A673 (cell line): ENCODE results near the gene RAPGEF4. TPM values are rescaled to one million over a fixed set of nuclear protein-coding genes. Genes with fewer than 3 reads are reported as not detected.

Source experiments
- BruUV-seq: library from RNA; stranded (reverse); fragments of 400-500 nt; replicated peaks from 2 replicates; lab custom pipeline; 2021; lab: Mats Ljungman, UMichigan
- CTCF ChIA-PET: fragments of 300-600 bp; sonication (Branson Sonifier 250); formaldehyde crosslinking; loops from one replicate; lab custom pipeline; 2022; ENCODE audit warnings: antibody characterized with exemption; lab: Charles Lee
- POLR2A ChIA-PET: fragments of 300-600 bp; sonication (Branson Sonifier 250); formaldehyde crosslinking; loops from one replicate; lab custom pipeline; 2022; ENCODE audit warnings: antibody characterized with exemption; ENCODE audit not compliant: low non-redundant PET; lab: Charles Lee
- DNase-seq: peaks from one replicate; pipeline ENCODE4 v3.0.0-alpha.2; 2015; ENCODE audit warnings: low spot score
- H3K27ac ChIP-seq: fragments of 200-600 bp; sonication (generic); 2 replicates; pipeline ENCODE4 v1.5.1; 2016; ENCODE audit warnings: mixed run types, low read depth, mild to moderate bottlenecking, mixed read lengths, antibody characterized with exemption, low read length; ENCODE audit not compliant: poor library complexity, severe bottlenecking
- H3K27me3 ChIP-seq: fragments of 200-600 bp; sonication (generic); replicated peaks from 2 replicates; pipeline ENCODE4 v1.6.1; 2017; ENCODE audit warnings: mixed run types, low read depth, mild to moderate bottlenecking, mixed read lengths, antibody characterized with exemption, low read length; ENCODE audit not compliant: insufficient read depth, poor library complexity
- H3K36me3 ChIP-seq: fragments of 200-600 bp; sonication (generic); 2 replicates; pipeline ENCODE4 v1.6.1; 2016; ENCODE audit warnings: mixed run types, mild to moderate bottlenecking, mixed read lengths, antibody characterized with exemption, low read length; ENCODE audit not compliant: insufficient read depth, poor library complexity, severe bottlenecking
- H3K4me1 ChIP-seq: fragments of 200-600 bp; sonication (generic); 2 replicates; pipeline ENCODE4 v1.6.1; 2017; ENCODE audit warnings: mixed run types, mild to moderate bottlenecking, mixed read lengths, antibody characterized with exemption, low read length; ENCODE audit not compliant: insufficient read depth, poor library complexity, severe bottlenecking
- H3K4me3 ChIP-seq: fragments of 200-600 bp; sonication (generic); 2 replicates; pipeline ENCODE4 v1.5.1; 2016; ENCODE audit warnings: low read depth, mixed run types, mild to moderate bottlenecking, mixed read lengths, low read length; ENCODE audit not compliant: poor library complexity, severe bottlenecking
- H3K9me3 ChIP-seq: fragments of 200-600 bp; sonication (generic); 2 replicates; pipeline ENCODE4 v1.6.1; 2016; ENCODE audit warnings: mixed run types, low read depth, mild to moderate bottlenecking, mixed read lengths, antibody characterized with exemption, low read length; ENCODE audit not compliant: poor library complexity, severe bottlenecking
- EZH2 ChIP-seq: fragments of 200-600 bp; sonication (generic); IDR thresholded peaks from 2 replicates; pipeline ENCODE4 v1.6.1; 2017; ENCODE audit warnings: borderline replicate concordance, low read depth, mild to moderate bottlenecking, mixed read lengths, antibody characterized with exemption, low read length; ENCODE audit not compliant: poor library complexity, severe bottlenecking
- intact Hi-C: fragments of 100-400 bp; cut with micrococcal nuclease; formaldehyde crosslinking; loops from one replicate; pipeline ENCODE4 v1.10.0; 2022; ENCODE audit not compliant: unreplicated experiment
- total RNA-seq: library from RNA; stranded (reverse); gene quantifications from 2 replicates; pipeline ENCODE4 v1.2.3, GENCODE V29; 2021
- TF ChIP-seq, protein P1 (sequence below): fragments of 300-800, 200-600 bp; sonication (generic); conservative IDR thresholded peaks from 2 replicates; pipeline ENCODE4 v1.5.1; 2017; ENCODE audit warnings: low read depth, mild to moderate bottlenecking, antibody characterized with exemption, low read length, moderate library complexity, mixed read lengths

RAPGEF4 gene
- total RNA-seq, 1 experiment from 2014 or later, result 0.26 TPM

DNA sequence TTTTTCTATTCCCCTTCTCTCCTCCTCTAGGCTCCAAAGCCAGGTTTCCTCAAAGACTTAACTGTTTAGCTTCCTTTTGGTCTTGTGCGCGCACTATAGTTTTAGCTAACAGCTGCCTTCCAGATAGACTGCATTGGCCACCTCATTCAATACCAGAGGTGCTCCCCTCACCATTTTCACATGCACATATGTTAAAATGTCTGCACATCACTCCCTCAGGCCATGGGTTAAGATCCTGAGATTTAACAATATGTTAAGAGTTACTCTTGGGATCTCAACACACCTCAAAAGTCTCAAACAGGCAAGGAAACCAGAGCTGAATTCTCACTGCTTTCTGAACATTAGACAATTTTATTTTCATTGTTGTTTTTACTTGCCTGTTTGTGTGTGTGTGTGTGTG lies 259.2 kb downstream of the RAPGEF4 start:
- no TSS peak for BruUV-seq
- peaks cover 10% of the 10 kb centered on the region for H3K27me3 ChIP-seq
- H3K4me3 ChIP-seq, result no peak overlapping the region
- CTCF ChIA-PET, result no interaction called here
- H3K4me1 ChIP-seq, result no peaks in the 10 kb centered on the region
- H3K9me3 ChIP-seq, result no peaks in the 10 kb centered on the region
- intact Hi-C loops, result no loop called here
- no peak overlapping the region for H3K27ac ChIP-seq
- no peak for DNase-seq
- TF ChIP-seq, protein P1, sequence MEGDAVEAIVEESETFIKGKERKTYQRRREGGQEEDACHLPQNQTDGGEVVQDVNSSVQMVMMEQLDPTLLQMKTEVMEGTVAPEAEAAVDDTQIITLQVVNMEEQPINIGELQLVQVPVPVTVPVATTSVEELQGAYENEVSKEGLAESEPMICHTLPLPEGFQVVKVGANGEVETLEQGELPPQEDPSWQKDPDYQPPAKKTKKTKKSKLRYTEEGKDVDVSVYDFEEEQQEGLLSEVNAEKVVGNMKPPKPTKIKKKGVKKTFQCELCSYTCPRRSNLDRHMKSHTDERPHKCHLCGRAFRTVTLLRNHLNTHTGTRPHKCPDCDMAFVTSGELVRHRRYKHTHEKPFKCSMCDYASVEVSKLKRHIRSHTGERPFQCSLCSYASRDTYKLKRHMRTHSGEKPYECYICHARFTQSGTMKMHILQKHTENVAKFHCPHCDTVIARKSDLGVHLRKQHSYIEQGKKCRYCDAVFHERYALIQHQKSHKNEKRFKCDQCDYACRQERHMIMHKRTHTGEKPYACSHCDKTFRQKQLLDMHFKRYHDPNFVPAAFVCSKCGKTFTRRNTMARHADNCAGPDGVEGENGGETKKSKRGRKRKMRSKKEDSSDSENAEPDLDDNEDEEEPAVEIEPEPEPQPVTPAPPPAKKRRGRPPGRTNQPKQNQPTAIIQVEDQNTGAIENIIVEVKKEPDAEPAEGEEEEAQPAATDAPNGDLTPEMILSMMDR, result no peak
- TF ChIP-seq EZH2, result no peak
- POLR2A ChIA-PET, result no interaction called here
- no peaks in the 10 kb centered on the region for H3K36me3 ChIP-seq

DNA sequence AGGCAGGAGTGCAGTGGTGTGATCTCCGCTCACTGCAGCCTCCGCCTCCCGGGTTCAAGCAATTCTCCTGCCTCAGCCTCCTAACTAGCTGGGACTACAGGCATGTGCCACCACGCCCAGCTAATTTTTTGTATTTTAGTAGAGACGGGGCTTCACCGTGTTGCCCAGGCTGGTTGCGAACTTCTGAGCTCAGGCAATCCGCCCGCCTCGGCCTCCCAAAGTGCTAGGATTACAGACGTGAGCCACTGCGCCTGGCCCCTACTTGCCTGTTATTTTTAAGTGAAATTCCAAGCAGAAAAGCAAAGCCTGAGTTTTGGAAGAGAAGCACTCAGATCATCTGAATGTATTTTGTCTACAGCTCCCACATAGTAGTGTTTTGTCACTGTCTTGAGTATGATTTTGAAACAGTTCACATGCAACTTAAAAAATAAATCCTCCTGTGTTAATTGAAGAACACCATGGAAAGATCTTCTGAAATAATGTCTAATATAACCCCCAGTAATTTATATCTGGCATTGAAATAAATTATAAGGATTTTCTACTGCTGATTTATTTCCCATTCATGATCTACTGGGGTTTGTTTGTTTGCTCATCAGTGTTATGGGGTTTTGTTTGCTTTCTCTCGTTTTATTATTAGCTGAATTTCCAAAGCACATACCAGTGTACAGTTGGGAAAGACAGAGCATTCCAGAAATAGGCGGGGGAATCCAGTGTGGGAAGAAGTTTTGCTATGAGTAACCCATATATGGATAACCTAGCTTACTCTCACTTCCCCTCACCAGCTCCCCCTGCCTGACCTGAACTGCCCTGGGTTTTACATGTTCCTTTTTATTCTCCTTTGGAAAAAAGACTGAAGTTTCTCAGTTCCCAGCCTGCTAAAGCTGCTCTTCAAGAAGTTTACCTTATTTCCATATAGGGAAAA lies 259.9 kb downstream of the RAPGEF4 start:
- H3K27ac ChIP-seq, result no peak overlapping the region
- ChIA-PET CTCF (no interaction called here), POLR2A (no interaction called here)
- DNase-seq, result no peak
- H3K36me3 ChIP-seq, result no peaks in the 10 kb centered on the region
- intact Hi-C loops, result no loop called here
- no peak overlapping the region for H3K4me3 ChIP-seq
- TF ChIP-seq, protein P1, result no peak
- no peak for TF ChIP-seq EZH2
- peaks cover 10% of the 10 kb centered on the region for H3K27me3 ChIP-seq
- no TSS peak for BruUV-seq
- H3K9me3 ChIP-seq, result no peaks in the 10 kb centered on the region
- H3K4me1 ChIP-seq, result no peaks in the 10 kb centered on the region

DNA sequence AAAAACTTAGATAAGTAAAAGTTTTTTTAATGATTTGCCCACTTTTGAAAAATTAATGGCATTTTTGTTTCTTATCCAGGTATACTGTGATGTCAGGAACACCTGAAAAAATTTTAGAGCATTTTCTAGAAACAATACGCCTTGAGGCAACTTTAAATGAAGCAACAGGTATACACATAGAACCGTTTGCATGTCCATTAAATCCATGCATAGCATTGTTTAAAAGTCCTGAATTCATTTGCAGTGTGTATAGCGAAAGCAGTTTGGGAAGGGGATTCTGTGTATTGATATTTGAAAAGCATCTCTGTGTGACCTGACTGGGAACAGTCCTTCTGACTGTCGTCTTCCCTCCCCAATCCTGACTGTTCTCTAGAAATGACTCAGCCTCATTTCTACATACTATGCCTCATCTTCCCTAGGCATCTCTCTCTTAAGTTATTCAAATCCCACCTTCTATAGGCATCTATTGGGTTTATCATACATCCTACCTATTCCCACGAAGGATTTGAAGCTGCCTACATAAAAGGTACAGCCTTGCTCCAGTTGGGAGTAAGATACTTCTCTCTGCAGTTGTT lies 260.8 kb downstream of the RAPGEF4 start:
- POLR2A ChIA-PET, result no interaction called here
- intact Hi-C loops, result no loop called here
- H3K27me3 ChIP-seq, result peaks cover 8% of the 10 kb centered on the region
- H3K9me3 ChIP-seq, result no peaks in the 10 kb centered on the region
- CTCF ChIA-PET, result no interaction called here
- no peak for TF ChIP-seq EZH2
- TF ChIP-seq, protein P1, result no peak
- no TSS peak for BruUV-seq
- DNase-seq, result no peak
- H3K4me1 ChIP-seq, result no peaks in the 10 kb centered on the region
- no peaks in the 10 kb centered on the region for H3K36me3 ChIP-seq
- H3K27ac ChIP-seq, result no peak overlapping the region
- H3K4me3 ChIP-seq, result no peak overlapping the region
